HG03039 (cell line): Measurements from ENCODE around the gene SLTM.
"Not testable (repeated sequence)": the region's sequence is repeated elsewhere in the genome, so short reads cannot be mapped to it uniquely, and the experiment has no call there.

Experiments
- ATAC-seq: cut with Tn5 transposase; IDR thresholded peaks from one replicate; pipeline ENCODE4 v1.9.1; 2021; ENCODE audit warnings: mild to moderate bottlenecking, moderate library complexity; ENCODE audit not compliant: unreplicated experiment

The SLTM gene

DNA sequence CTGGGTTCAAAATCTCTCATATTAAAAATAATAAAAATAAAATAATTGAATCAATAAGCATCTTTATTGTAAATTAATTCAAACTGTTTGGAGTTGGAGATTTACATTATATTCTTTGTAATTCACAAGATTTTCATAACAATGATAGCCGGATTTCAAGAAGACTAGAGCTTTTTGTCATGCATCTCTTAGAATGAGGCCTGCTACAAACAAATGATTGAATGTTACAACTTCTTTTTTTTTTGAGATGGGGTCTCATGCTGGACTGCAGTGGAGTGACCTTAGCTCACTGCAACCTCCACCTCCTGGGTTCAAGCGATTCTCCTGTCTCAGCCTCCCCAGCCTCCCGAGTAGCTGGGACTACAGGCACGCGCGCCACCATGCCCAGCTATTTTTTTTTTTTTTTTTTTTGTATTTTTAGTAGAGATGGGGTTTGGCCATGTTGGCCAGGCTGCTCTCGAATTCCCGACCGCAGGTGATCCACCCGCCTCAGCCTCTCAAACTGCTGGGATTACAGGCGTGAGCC, 3.5 kb downstream of the SLTM start:
- ATAC-seq, result no peak

DNA sequence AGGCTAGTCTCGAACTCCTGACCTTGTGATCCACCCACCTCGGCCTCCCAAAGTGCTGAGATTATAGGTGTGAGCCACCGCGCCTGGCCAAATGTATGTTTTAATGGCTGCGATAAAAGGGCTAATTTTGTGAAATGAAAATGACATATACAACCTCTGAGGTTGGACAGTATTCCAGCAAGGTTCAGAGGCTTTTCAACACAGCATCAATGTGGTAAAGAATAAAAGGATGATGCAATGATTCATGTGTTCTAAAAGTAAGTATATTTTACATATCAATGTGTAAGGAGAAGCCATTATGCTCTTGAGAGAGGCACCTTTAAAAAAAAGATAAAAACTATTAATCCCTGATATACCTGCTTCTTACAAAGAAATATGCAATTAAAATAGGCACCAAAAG, 6.7 kb downstream of the SLTM start:
- no peak for ATAC-seq

- no peak for ATAC-seq
These were observed 9.2 kb downstream of the SLTM start for GRCh38 chr15:58924327-58924726.

GRCh38 chr15:58923696-58924300, 9.7 kb downstream of the SLTM start:
- ATAC-seq, result no peak

GRCh38 chr15:58923284-58923683, 10.2 kb downstream of the SLTM start:
- no peak for ATAC-seq

DNA sequence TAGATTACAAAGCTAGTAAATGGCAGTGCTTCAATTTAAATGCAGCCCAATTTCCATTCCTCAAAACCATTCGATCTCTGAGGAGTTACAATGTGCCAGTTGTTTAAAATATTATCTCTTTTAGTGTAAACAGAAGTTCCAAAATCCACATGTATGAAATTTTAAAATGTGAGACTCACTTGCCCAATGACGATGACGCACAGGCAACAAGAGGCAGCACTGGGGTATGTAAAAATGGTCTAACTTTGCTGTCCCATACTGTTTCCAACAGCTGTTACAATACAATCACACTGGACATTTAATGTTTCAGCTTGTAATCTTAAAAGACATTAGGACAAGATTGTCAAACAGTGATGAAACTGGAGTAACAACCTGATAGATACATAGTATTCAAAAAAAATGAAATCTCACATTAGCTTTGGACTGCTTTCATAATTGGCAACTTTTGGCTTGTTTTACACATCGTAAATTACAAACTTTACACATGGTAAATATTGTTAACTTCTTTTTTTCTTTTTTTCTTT, 12.2 kb downstream of the SLTM start:
- ATAC-seq, result no peak

DNA sequence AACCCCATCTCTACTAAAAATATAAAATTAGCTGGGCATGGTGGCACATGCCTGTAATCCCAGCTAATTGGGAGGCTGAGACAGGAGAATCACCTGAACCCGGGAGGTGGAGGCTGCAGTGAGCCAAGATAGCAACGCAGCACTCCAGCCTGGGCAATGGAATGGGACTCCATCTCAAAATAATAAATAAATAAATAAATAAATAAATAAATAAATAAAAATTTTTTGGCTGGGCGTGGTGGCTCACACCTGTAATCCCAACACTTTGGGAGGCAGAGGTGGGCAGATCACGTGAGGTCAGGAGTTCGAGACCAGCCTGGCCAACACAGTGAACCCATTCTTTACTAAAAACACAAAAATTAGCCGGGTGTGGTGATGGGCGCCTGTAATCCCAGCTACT, 13.0 kb downstream of the SLTM start:
- ATAC-seq, result not testable (repeated sequence)

DNA sequence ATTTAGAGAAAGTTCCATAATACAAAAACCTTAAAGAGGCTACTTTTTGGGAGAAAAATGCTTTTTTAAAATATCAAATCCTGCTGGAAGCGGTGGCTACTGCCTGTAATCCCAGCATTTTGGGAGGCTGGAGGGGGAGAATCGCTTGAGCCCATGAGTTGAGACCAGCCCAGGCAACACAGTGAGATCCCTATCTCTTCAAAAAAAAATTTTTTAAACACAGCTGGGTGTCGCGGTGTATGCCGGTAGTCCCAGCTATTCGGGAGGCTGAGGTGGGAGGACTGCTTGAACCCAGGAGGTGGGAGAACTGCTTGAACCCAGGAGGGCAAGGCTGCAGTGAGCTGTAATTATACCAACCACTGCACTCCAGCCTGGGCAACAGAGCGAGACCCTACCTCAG, 14.2 kb downstream of the SLTM start:
- ATAC-seq, result no peak

DNA sequence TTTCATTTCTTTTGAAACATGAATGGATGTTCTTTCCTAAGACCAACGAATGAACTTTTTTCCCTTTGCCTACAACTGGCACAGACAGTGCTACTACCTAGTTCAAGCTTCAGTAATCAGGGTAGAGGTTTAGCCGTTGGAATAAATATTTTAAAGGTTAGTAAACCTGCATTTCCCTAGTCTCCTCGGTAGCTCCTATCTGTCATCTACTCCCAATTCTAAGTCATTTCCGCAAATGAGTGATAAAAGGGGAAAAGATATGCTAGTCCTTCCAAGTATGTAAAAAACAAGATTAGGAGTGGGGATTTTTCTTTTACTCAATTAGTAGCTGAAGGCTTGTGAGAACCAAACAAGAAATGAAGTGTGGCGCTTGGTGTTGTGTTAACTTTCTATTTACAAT, 15.2 kb downstream of the SLTM start:
- no peak for ATAC-seq

DNA sequence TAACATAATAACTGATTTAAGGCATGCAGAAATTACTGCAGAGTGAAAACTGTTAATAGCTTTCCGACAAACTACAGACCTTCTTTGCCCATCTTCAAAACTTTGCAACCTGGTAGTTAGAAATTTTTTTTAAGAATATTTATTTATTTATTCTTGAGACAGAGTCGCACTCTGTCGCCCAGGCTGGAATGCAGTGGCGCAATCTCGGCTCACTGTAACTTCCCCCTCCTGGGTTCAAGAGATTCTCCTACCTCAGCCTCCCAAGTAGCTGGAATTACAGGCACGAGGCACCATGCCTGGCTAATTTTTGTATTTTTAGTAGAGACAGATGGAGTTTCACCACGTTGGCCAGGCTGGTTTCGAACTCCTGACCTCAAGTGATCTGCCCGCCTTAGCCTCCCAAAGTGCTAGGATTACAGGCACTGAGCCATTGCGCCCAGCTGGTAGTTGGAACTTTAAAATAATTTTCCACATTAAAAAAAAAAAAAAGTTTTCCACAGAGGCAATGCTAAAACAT, 15.8 kb downstream of the SLTM start:
- ATAC-seq, result not testable (repeated sequence)

DNA sequence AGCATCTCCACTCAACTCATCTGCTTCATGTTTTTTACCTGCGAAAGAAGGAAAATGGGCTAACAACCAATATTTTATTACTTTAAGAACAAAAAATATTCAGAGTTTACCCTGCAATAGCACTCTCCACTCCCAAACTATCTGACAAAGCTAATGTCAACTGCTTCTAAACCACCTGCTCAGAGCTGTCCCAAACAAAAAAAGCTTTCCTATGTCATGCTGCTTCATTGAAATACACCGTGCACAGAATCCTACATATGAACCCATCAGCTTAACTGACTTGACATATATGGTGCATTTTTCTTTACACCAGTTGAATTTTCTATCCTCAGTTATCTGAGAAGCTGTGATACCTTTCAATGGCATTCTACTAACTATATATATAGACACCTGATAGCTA, 16.5 kb downstream of the SLTM start:
- ATAC-seq, result no peak

DNA sequence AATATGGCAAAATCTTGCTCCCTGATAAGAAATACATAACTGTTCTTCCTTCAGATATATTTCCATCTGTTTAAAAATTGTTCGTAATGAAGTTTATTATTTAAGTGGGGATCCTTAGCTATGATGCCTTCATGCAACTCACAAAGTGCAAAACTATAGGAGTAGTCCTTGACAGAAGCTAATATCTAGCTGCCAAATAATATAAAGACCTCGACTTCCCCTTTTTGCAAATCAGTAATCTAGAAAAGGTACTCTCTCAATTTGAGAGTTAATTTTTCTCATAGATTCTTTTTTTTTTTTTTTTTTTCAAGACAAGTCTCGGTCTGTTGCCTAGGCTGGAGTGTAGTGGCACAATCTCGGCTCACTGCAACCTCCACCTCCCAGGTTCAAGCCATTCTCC, 23.0 kb downstream of the SLTM start:
- ATAC-seq, result no peak

DNA sequence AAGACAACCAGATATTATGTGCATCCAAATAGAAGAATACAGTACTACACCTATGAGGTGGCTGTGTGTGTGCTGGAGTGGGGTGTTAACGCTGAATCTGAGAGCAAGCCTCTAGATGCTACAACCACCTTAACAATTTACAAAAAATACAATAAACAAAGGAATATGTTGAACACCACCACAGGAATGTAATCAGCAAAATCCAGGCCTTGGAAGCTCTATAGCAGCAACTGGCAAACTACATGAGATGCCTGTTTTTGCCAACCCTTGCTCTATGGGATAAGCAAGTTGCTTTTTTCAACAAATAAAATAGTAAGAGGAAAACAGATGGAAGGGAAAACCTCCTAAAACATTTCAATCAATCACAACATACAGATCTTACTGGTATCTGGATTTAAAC, 23.9 kb downstream of the SLTM start:
- ATAC-seq, result no peak

DNA sequence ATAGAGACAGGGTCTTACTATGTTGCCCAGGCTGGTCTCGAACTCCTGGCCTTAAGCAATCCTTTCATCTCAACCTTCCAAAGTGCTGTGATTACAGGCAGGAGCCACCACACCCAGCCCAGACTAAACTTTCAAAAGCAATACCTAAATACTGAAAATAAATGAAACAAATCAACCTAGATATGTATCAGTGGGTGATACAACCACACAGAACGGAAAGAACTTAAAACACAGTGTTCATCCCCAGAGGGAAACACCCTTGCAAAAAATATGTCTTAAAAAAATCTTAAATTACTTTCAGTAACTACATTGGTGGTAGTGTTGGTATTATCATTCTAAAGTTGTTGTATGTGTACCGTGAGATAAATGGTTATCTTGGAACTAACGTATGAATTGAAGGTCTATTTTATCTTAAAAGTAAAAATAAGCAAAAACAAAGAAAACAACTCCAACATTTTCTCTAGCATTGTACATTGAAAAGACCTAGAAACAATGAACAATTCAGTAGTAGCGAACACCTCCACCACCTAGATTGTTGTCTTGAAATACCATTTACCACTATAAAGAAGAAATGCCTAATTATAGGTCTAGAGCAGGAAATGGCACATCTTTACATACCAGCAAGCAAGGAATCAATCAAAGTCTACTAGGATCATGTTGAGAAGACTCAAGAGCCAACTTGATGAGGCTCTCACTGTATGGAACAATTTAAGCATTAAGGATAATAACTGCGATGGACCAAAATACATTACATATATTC, 24.7 kb downstream of the SLTM start:
- no peak for ATAC-seq

GRCh38 chr15:58900631-58901030, 32.8 kb downstream of the SLTM start:
- ATAC-seq, result no peak

- no peak for ATAC-seq
These were observed 35.3 kb downstream of the SLTM start for GRCh38 chr15:58898150-58898680.

- no peak for ATAC-seq
These were observed 44.1 kb downstream of the SLTM start for GRCh38 chr15:58889363-58889762.

GRCh38 chr15:58886921-58887320, 46.6 kb downstream of the SLTM start:
- no peak for ATAC-seq

DNA sequence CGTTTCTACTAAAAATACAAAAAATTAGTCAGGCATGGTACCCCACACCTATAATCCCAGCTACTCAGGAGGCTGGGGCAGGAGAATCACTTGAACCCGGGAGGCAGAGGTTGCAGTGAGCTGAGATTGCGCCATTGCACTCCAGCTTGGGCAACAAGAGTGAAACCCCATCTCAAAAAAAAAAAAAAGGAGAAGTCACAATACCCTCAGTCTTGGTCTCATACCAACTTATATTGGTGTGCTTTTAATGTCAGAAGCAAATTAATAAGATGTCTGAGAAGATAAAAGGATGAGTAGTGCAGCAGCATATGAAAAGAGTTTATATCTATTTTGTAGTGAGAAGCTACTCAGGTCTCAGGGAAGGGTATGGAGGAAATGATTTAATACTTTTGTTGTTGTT, 49.6 kb downstream of the SLTM start:
- not testable (repeated sequence) for ATAC-seq

DNA sequence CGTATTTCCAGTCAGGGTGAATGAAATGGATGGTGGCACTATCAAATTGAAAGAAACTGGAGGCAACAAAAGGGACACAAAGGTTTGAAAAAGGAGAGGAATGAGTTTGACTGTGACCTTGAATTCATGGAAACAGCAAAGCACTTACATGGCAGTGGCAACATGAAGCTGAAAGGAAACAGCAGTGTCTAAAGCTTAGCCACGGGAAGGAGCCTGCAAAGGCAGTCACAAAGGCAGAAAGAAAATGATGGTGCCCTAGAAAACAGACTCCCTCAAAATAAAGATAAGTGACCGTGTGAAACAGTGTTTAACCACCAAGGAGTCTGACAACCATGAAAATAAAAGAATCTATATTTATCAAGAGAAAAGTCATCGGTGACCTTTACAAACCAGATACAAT, 51.2 kb downstream of the SLTM start:
- no peak for ATAC-seq

DNA sequence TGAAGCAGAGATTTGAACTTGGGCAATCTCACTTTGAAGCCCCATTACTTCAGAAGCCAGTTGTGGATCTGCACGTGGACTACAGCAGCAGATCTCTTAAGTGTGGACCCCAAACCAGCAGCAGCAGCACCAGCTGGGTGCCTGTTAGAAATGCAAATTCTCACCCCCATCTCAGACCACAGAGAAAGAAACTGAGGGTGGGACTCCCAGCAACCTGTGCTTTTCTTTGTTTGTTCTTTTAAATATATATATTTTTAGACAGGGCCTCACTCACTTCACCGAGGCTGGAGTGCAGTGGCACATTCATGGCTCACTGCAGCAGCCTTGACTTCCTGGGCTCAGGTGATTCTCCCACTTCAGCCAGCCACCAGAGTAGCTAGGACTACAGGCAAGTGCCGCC, 53.2 kb downstream of the SLTM start:
- ATAC-seq, result no peak
